HG03135 (cell line): Measurements from ENCODE around the gene ADD1.

Source experiments
- ATAC-seq: cut with Tn5 transposase; IDR thresholded peaks from one replicate; pipeline ENCODE4 v1.9.1; 2021; ENCODE audit warnings: mild to moderate bottlenecking, moderate library complexity; ENCODE audit not compliant: unreplicated experiment

ADD1 gene

DNA sequence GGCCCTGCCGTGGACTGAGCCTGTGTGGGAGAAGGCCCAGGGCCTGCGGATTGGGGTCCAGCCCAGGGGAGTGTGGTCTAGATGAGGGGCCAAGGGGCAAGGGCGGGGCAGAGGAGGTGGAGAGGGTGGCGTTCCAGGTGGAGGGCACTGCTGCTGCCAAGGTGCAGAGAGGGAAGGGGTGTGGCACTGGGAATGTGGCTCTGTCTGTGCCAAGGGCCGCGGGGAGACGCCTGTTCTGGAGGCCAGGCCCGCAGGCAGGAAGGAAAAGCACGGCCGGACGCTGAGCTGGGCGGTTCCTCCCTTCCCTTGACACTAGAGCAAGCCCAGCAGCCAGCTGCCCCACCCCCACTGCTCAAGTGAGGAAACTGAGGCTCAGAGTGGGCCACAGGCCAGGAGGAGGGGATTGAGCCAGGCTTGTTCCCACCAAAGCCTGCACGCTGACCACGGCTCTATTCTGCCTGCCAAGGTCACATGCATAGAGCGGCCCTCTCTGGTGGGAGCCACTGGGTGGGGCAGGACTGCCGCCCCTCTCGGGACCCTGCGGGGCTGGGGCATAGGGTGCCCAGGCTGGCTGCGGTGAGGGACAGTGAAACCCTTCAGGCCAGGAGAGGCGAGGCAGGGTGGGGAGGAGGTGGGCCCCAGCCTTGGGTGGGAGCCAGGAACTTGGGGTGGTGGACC lies 37.8 kb upstream of the ADD1 start:
- no peak for ATAC-seq

GRCh38 chr4:2806390-2807355 lies 37.0 kb upstream of the ADD1 start:
- ATAC-seq = no peak

- ATAC-seq = no peak
Measured at GRCh38 chr4:2807571-2807970, 36.1 kb upstream of the ADD1 start.

DNA sequence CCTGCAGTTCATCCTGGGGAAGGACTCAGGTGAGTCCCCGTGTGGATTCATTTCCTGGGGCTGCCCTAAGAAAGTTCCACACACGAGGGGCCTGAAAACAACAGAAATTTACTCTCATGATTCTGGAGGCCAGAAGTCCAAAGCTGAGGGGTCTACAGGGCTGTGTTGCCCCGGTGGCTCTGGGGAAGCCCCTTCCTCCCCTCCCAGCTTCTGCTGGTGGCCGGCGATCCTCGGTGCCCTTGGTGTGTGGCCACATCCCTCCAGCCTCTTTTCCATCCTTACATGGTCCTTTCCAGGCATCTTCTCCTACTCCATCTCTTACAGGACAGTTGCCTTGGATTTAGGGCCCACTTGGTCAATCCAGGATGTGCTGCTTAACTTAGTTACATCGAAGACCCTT lies 35.6 kb upstream of the ADD1 start:
- ATAC-seq = no peak

DNA sequence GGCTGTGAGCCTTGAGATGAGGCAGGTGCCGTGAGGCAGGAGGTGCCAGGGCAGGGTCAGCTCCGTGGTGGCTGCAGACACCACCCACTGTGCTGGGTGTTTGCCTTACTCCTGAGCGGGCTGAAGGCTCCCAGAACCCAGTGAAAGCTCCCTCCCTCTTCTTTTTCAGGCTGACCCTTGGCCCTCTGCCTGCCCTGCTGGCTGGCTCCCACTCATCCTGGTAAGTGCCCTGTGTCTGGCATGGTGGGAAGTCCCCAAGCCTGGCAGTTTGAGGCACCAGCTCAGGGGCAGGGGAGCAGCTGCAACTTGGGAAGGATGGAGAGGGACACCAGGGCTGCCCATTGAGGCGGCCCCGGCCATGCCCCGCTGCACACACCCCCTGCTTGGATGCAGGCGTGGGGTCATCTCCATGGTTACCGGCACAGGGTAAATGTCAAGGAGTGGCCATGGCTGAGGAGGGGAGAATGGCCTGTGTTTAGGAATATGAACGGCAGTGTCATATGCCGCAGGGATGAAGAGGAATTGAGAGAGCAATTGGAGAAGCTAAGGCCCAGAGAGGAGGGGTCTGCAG lies 33.9 kb upstream of the ADD1 start:
- no peak for ATAC-seq

DNA sequence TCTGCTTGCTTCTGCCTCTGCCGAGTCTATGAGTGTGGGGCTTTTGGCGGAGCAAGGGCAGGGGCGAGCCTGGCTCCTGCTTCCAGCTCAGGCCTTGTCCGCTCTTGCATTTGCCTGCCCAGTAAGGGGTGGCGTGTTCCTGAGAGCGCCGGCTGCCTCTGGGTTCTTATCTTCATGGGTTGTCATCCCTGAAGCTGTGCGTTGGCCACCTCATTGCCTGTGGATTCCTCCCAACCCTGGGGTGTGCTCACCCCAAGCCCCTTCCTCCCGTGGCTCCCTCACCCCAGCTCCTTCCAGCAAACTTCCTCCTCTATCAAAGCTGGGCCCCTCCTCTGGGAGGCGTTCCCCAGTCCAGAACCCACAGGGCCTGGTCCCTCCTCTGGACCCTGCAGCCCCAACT lies 33.3 kb upstream of the ADD1 start:
- ATAC-seq = no peak

GRCh38 chr4:2811830-2812611 lies 31.6 kb upstream of the ADD1 start:
- peak; percentile 64 for ATAC-seq

- ATAC-seq = peak; percentile 21
Measured at GRCh38 chr4:2812612-2813354, 30.9 kb upstream of the ADD1 start.

DNA sequence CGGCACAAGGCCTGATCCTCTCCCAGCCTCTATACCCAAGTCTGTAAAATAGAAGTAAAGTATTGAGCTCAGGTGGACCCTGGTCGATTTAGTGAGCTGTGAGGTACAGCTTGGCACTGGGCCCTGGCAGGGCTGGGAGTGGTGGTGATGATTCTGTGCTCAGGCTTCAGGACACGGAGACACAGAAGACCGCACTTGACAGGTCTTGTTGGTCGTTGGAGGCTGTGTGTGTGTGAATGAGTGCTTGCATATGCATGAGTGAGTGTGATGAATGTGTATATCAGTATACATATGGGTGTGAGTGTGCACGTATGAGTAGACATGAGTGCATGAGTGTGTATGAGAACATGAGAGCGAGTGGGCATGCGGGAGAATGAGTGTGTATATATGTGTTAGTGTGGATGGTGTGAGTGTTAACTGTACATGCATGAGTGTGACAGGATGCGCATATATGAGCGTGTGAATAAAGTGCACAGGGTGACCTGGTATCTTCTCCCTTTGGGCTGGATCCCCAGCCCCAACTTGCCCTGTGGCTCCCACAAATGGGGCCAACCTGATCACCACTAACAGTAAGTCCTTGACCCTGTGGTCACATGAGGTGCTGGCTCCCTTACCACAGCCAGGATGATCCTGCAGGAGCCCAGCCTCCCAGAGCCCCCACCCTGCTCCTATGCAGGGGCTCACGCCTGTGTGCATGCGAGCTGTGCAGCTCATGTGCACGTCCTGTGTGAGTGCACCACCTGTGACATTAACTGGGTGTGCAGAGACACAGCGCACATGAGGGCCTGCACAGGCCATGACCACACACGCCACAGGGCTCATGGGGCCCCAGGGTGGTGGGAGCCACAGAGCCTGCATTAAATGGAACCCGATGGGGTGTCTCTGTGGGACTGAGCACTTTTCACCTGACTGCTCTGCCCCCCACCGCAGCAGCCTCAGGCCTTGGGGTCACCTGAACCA lies 29.9 kb upstream of the ADD1 start:
- ATAC-seq = no peak

DNA sequence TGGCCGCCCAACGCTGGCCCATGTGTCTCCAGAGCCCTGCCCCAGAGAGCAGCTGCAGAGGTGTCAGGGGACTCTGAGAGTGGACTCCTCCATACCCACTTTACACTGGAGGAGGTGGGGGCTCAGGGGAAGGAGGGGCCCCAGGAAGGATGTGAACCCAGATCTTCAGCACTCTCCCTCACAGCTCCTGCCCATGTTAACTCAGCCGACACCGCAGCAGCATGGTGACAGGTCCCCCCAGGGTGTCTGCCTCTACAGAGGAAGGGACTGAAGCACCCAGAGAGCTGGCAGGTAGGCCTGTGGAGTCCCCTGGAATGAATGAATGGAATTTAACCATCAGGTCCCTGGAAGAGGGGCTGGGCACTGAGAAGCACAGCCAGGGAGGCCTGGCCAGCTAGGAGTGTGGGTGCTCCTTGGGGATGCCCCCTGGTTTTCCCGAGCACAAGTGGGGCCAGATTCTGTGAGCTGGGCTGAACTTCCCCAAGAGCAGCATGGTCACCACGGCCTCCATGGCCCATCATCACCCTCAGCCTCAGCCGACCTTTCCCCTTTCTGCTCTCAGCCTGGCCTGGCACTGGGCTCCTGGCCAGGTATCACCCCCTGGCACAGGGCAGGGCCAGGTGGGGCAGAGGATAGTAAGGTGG lies 28.9 kb upstream of the ADD1 start:
- ATAC-seq = no peak

- ATAC-seq = no peak
Measured at GRCh38 chr4:2816401-2816954, 27.2 kb upstream of the ADD1 start.

DNA sequence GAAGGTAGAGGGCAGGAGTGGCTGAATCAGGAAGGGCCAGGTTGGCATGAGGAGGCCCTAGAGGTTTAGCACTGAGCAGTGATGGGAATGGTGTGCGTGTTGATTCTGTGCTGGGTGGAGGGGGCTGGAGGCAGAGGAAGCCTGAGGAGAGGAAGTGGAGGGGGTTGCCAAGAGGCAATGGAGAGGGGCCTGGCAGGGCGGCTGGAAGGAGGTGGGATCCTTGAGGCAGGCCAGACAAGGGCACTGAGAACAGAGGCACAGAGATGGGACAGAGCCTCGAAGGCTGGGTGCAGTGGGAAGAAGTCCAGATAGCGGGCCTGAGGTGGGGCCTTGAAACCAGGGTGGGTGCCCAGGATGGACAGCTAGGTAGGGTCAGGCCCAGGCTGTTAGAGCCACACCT lies 26.5 kb upstream of the ADD1 start:
- no peak for ATAC-seq

GRCh38 chr4:2817701-2818350 lies 25.8 kb upstream of the ADD1 start:
- ATAC-seq = no peak

- no peak for ATAC-seq
Measured at GRCh38 chr4:2818351-2818939, 25.2 kb upstream of the ADD1 start.

DNA sequence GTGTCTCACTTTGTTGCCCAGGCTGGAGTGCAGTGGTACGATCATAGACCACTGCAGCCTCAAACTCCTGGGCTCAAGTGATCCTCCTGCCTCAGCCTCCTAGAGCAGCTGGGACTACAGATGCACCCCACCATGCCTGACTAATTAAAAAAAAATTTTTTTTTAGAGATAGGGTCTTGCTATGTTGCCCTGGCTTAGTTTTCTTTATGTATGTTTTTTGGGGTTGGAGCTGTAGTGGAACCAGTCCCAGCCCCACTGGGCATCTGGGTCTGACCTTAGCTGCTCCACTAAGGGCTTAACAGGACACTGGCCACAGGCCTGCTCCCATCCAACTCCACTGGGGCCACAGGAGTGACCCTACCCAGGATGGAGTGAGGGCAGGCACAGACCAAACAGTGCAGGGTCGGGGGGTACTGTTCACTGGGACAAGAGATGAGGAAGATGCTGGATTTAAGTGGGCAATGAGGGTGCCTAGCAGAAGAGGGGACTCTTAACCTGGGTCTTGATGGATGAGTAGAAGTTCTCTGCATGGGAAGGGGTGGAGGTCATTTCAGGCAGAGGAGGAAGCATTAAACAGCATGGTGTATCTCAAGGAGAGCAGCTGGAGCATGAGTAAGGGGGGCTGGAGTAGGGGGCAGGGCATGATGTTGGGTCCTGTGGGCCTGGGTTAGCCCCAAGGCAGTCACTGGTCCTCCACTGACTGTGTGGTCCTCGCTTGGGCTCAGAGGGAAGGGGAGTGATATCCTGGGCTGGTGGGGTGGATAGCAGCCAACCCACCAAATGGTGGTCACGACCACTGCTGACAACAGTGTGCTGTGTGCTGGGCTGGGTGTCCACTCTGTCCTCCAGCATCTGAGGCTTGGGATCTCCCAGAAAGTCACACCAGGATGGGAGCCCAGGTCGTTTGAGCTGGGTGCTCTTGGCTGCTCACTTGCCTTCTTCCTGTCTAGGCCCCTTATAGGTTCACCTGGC lies 24.1 kb upstream of the ADD1 start:
- no peak for ATAC-seq

DNA sequence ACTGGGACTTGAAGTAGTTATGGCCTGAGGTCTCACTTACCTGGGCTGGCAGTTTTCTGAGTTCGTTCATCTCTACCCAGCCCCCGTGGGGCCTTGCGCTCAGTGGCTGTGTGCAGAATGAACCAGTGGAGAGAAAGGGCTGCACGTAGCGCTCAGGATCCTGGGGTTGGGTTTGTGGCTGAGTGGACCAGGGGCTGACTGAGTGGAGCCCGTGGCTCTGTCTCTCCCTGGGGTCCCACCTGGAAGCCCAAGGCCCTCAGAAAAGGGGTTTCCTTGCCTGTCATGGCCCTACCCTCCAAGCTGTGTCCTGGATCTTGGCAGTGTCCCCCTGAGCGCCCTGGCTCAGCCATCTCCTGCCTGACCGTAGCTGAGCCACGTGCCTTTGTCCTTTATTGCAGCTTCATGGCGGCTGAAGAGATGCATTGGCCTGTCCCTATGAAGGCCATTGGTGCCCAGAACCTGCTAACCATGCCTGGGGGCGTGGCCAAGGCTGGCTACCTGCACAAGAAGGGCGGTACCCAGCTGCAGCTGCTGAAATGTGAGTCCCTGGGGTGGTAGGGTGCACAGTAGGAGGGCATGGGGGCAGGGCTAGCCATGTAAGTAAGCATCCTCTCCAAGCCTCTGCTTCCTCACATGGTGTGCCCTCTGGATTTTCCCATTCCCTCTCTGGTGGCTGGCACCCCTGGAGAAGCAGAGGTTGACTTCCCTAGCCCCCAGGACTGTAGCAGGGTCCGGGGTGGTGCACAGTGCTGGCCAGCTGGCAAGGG lies 23.2 kb upstream of the ADD1 start:
- no peak for ATAC-seq
